GM10266 (cell line): ENCODE measurements around the gene PKM.

Experiments used
- DNase-seq: peaks from one replicate; pipeline ENCODE4 v3.0.0; 2012; ENCODE audit errors: extremely low spot score
- TF ChIP-seq, protein P1 (sequence below): IDR thresholded peaks from 2 replicates; pipeline ENCODE4 v1.5.1; 2012; ENCODE audit warnings: mild to moderate bottlenecking, low read depth; ENCODE audit not compliant: control insufficient read depth, insufficient read depth; ENCODE audit errors: missing control alignments

PKM gene

GRCh38 chr15:72227192-72227586, 3.8 kb downstream of the PKM start:
- DNase-seq, result no peak
- TF ChIP-seq, protein P1, sequence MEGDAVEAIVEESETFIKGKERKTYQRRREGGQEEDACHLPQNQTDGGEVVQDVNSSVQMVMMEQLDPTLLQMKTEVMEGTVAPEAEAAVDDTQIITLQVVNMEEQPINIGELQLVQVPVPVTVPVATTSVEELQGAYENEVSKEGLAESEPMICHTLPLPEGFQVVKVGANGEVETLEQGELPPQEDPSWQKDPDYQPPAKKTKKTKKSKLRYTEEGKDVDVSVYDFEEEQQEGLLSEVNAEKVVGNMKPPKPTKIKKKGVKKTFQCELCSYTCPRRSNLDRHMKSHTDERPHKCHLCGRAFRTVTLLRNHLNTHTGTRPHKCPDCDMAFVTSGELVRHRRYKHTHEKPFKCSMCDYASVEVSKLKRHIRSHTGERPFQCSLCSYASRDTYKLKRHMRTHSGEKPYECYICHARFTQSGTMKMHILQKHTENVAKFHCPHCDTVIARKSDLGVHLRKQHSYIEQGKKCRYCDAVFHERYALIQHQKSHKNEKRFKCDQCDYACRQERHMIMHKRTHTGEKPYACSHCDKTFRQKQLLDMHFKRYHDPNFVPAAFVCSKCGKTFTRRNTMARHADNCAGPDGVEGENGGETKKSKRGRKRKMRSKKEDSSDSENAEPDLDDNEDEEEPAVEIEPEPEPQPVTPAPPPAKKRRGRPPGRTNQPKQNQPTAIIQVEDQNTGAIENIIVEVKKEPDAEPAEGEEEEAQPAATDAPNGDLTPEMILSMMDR, result no peak

DNA sequence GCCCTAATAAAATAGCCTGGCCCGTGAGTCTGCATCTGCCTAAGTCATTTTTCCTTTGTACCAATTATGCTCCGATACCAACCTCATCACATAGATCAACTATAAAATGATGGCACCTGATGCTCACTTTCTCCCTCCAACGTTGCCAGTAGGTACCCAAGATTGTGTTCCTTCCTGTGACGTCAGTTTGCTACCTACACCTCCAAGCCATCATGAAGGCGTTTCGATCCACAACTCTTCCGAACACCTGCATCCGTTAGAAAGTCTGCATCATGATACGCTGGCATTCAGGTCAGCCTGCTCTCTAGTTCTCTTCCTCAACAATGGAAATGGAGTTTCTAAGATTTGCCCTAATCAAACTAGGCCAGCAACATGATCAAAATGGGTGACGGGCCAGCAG, 7.7 kb downstream of the PKM start:
- DNase-seq, result no peak
- TF ChIP-seq, protein P1, result no peak

- DNase-seq, result no peak
- TF ChIP-seq, protein P1, result no peak
These were observed 8.6 kb downstream of the PKM start for GRCh38 chr15:72222393-72222792.

- TF ChIP-seq, protein P1, result no peak
- no peak for DNase-seq
These were observed 10.3 kb downstream of the PKM start for GRCh38 chr15:72220687-72221086.

- no peak for DNase-seq
- TF ChIP-seq, protein P1, result no peak
These were observed 13.8 kb downstream of the PKM start for GRCh38 chr15:72217216-72217615.

- DNase-seq, result no peak
- TF ChIP-seq, protein P1, result no peak
These were observed 14.9 kb downstream of the PKM start for GRCh38 chr15:72216079-72216478.

GRCh38 chr15:72207558-72208085, 23.4 kb downstream of the PKM start:
- no peak for DNase-seq
- TF ChIP-seq, protein P1, result no peak
